HG03039 (cell line): Measurements from ENCODE around the gene FAM200C.

ENCODE experiments used
- ATAC-seq: cut with Tn5 transposase; IDR thresholded peaks from one replicate; pipeline ENCODE4 v1.9.1; 2021; ENCODE audit warnings: mild to moderate bottlenecking, moderate library complexity; ENCODE audit not compliant: unreplicated experiment

FAM200C gene

DNA sequence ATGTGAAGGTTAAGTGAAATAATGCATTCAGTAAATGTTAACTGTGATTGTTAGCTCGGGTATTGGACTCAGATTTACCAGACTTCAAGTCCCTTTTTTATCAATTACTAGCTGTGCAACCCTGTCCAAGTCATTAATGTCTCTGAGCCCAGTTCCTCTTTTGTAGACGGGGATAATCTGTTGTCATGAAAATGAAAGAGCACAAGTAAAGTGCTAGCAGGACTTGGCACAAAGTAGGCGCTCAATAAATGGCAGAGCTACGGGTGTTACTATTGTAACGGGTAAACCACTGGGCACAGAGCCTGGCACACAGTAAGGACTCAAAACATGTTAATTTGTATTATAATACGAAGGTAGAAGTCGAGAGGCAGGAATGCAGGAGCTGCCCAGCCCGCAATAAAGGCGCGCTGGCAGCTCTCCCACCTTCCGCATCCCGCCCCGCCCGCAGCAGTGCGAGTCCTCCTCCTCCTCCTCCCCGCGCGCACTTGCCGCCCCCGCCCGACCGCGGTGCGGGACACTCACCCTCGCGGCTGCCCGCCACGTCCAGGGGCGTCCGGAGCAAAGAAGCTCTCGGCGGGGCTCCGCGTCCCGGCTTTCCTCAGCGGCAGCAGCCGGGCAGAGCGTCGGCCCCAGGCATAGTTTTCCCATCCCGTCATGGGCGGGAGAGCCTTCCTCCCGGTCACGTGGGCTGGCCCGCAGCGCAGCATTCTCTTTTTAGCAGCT is 29.7 kb downstream of the FAM200C start, which contains the start of gene C1QTNF2:
C1QTNF2 (minus strand) TSS at position 637 of the 723 bp plus-strand sequence. CDS start 15,615 bp downstream, outside the sequence.
- ATAC-seq: no peak

DNA sequence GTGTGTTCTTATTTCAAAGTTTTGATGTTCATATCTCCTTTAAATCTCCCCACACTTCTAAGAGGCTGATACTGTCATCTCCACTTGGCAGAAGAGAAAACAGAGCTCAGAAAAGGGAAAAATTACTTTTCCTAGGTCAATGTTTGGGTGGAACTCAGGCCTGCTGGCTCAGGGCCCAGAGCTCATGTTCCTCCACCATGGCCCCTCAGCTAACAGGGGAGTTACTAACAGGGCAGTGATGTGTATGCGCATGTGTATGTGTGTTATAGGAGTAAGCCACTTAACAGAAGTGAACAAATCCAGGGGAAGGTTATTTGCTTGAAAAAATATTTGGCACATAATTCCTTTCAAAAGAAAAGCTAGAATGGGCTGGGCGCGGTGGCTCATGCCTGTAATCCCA is 32.0 kb downstream of the FAM200C start:
- no peak for ATAC-seq

DNA sequence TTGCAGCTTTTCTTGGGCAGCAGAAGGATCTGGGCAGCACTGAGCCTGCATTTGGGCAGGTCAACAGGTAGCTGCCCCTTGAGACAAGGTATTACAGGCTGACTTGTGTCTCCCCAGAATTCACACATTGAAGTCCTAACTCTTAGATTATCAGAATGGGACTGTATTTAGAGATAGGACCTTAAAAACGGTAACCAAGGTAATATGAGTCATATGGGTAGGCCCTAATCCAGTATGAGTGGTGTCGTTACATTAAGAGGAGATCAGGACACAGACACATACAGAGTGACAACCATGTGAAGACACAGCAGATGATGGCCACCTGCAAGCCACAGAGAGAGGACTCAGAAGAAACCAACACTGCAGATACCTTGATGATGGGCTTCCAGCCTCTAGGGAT is 32.6 kb downstream of the FAM200C start:
- no peak for ATAC-seq

DNA sequence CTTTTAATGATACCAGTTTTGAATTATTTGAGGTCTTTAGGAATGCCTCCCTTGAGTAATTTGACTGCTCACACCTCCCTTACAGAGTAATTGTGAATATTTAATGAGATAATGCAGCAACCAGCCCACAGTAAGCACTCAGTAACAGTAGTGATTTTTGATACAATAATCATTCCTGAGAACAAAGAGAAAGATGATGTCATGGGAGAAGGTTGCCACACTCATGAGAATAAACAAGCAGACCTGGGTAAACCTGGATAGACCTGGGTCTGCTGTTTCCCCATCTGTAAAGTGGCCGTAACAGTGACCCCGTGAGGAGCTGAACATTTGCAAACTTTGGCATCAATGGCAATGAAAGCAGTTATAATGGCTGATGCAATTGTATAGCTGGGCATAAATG is 33.6 kb downstream of the FAM200C start:
- ATAC-seq: no peak

DNA sequence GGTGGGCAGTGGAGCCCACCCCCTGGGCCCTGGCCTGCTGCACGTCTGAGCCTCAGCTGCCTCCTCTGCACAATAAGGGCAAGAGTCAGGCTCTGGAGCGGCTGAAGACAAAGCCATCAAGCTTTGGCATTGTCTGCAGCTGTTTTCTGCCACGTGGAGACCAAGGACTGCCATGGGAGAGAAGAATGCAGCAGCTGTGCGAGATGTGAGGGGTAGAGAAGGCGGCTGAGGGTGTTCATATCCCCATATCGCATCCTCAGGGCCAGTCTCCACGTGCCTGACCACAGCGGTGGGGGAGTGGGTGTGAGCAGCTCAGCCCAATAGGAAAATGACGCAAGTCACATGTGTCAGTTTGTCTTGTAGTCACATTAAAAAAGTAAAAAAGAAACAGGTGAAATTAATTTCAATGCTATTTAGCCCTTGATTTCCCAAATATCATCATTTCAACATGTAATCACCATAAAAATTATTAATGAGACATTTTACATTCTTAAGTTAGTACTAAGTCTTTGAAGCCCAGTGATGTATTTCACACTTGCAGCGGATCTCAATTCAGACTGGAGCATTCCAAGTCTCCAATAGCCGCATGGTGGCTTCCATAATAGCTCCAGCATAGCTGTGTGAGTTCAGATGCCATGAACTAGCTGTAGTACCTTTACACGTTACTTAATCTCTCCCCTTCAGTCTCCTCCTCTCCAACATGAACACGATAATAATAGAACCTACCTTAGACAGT is 36.0 kb downstream of the FAM200C start:
- no peak for ATAC-seq

DNA sequence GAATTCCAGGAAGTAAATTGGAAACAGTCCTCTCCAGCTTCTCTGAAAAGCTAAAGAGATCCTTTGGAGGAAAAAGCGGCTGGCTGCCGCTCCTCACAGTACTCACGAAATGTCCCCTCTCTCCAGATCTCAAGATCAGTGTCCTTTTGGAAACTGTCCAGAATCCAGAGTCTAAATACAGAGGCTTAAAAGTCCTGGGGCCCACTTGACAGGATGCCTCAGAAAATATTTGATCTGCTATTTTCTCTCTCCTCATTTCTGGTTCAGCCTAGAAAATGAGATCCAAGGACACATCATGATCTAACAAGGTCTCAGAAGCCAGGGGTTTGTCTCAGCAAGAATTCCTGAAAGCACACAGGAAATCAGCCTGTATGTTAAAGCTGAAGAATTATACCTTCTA is 36.6 kb downstream of the FAM200C start:
- no peak for ATAC-seq

DNA sequence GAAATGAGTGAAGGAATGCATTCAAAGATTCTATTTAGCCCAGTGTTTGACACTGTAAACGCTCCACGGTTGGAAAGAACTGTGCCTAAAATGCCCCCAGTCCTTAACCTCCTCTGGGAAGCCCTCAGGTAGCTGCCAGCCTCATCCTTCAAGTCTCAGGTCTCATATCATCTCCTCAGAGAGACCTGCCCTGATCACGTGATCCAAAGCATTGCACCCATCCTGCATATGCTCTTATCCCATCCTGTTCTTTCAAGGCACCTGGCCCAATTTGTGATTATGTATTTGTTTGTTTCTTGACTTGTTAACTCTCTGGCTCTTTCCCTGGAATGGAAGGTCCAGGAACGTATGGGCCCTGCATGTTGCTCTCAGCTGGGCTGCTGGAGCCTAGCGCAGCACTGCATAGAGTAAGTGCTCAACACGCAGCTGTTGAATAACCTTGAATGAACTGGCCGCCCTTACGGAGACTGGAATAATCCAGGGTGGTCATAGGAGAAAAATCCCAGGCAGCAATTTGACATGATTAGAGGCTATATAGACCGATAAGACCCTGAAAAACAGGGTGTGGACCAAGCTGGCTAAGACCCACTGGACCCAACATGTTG is 38.1 kb downstream of the FAM200C start:
- ATAC-seq: no peak

DNA sequence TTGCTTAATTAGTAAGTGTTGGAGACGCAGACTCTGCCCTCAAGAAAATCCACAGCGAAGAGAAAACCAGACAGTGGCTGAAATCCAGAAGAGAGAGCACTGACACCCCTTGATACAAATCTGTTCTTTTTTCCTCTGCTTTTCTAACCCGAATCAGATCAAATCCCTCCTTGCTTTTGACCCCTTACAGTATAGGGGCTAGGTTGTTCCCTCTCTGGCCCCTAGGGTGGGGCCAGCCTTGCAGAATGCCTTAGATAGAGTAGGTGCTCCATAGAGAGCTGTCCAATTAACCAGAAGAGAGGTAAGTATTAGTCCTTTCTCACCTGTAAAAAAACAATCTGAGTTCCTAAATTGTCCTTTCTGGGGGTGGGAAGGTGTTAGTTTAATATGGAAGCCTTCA is 39.5 kb downstream of the FAM200C start:
- ATAC-seq: no peak

DNA sequence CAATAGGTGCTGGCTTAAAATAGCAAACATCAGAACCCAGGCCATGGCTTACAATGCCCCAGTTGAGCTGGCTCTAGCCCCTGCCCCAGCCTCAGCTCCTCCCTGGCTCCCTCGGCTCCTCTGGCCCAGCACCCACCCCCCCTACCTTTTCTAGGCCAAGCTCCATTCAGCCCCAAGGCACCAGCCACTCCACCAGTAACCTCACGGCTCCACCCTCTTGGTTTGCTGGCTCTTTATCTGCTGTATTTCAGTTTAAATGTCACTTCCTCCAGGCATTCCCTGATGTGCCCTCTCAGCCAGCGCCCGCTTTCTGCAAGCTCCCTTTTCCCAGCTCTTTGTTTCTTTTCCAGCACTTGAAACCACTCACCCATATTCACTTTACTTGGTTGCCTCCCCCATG is 40.0 kb downstream of the FAM200C start:
- no peak for ATAC-seq

DNA sequence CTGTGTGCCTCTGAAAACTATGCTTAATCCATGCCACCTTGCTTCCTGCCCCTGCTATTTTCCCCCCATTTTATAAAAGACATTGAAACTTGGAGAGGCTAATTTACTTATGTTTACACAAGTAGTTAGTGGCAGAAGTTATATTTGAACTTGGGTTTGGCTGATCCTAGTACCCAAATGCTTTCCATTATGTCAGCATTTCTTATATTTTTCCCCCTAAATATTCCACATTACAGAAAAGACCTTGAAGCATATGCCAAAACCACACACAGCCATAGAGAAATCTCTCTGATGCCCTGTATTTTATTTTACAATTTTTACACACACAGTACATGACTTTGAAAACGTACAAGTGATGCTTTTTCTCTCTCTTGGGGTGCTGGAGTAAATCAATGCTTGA is 40.6 kb downstream of the FAM200C start:
- ATAC-seq: no peak

DNA sequence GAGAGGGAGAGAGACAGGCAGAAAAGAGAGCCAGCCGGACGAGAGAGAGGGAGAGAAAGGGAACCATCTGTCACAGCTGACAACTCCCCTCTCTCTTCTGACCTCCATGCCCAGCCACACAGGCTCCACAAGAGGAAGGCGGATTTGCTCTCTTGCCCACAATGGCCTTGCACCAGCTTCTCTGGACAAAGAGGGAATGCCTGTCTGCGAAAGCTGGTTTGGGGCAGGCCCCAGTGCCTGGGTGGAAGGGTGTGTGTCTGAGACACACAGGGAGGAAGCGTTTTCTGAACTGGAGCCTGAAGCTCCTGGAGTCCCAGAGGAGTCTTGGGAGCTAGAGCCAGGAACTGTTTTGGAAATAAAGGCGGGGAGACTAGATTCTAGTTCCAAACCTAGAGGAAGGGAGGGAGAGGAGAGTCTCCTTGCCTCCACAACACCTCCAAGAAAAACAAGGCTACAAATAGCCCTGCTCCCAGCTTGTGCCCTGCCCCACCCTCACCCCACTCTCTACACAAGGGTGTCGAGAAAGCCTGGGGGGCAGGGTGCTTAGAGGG is 41.9 kb downstream of the FAM200C start:
- ATAC-seq: no peak

DNA sequence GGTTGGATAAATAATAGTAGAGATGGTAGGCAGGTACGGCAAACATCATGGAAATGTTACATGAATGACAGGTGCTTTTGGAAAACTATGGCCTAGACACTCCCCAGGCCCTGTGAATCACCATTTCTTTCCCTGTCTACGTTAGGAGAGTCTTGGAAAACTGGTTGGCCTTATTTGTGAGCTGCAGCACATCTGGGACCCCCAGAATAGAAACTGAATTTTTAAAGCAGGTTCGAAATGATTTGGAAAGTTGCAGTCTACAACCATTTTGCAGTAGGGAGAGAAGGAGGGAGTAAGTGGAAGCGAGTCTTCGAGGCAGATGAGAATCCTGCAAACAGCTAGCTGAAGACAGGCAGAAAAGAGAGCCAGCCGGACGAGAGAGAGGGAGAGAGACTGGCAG is 42.5 kb downstream of the FAM200C start:
- no peak for ATAC-seq

DNA sequence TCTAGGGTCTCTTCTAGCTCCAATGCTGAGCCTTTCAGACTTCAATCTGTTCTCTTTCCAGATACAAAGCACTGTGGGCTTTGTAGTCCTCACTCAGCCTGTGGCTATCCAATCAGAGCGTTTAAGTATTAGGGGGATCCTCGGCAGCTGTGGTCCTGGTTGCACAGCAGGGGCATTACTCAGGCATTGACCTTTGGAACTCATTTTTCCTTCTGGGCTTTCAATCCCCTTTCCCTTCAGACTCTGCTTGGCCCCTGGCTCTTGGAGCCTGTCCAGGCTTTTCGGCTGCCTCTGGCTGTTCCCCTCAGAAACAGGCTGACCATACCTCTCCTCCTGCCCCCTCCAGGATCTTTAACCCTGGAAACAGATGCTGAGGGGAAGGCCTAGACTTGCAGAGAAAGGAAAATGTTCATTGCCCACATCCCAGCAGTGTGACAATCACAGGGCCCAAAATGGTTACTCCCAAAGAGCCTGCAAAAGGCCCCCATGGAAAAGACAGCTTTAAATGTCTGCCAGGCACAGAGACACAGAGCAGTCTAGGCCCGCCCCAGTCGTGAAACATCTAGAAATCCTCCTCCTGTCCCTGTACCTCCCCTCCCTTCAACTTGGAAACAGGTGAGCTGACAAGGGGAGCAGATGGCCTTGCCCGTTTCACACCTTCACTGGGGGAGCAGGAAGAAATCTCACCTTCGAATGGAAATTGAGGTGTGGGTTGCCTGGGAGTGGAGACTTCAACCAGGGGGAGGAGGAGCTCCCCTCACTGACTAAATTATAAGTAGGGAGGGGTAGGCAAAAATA is 43.1 kb downstream of the FAM200C start:
- ATAC-seq: no peak

DNA sequence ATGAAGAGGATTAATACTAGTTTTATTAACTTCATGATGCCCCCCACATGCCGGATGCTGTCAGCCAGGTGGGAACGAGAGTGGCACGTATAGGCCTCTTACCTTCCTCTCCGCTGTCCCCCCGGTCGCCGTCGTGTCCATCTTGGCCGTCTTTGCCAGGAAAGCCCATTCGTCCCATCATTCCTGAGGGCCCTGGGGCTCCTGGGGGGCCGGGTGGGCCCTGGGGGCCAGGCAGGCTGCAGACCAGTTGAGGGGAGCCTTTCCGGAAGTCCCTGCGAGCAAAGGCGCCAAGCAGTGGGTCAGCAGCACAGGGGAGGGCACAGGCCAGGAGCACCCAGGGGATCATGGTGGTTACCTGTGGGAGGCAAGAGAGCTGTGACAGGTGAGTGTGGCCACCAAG is 45.2 kb downstream of the FAM200C start:
- ATAC-seq: no peak

DNA sequence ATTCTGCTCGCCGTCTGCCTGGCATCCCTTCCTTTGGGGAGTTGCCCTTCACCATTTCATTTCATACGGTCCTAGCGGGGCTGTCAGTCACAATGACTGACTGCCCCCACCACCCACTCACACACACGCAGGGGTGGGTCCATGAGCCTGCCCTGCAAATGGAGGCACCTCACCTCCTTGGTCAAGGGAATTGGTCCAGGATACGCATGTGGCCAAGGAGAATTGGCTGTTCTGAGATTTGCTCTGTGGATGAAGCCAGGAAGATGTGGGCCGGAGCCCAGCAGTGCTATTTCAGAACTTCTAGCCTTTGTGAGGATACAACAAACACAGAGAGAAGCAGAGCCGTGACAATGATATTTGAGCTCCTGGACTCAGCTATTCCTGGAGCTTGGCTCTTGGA is 46.5 kb downstream of the FAM200C start:
- ATAC-seq: no peak

DNA sequence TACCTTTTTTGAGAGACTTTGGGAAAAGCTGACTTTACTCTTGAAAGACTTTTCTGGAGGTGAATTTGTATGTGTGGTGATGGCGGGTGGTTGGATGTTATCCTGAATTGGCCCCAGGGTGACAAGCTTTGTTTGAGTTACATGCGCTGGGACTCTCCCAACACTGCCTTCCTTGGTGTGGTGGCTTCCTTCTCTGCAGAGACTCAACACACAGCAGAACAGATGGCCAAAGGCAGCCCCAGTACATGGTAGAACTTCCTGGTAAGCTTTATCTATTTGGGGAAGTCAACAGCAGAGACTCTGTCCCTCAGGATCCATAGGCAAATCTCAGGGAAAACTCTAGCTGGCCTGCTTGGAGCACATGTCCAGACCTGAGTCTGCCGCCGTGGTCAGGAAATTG is 47.5 kb downstream of the FAM200C start:
- no peak for ATAC-seq

DNA sequence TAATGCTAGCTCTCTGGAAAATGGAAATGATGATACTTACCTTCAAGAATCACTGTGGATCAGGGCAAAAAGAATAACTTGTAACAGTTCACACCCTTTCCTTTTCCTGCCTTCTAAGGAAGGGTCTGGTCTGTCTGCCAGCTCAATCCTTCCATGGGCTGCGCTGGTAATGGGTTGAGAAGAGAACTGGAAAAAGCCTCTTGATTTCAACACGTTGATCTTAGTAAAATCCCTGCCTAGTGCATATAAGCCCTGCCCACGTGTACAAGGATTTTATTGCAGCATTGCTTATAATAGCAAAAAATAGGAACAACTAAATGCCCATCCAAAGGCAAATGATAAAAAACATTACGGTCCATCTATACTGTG is 49.9 kb downstream of the FAM200C start:
- ATAC-seq: no peak

DNA sequence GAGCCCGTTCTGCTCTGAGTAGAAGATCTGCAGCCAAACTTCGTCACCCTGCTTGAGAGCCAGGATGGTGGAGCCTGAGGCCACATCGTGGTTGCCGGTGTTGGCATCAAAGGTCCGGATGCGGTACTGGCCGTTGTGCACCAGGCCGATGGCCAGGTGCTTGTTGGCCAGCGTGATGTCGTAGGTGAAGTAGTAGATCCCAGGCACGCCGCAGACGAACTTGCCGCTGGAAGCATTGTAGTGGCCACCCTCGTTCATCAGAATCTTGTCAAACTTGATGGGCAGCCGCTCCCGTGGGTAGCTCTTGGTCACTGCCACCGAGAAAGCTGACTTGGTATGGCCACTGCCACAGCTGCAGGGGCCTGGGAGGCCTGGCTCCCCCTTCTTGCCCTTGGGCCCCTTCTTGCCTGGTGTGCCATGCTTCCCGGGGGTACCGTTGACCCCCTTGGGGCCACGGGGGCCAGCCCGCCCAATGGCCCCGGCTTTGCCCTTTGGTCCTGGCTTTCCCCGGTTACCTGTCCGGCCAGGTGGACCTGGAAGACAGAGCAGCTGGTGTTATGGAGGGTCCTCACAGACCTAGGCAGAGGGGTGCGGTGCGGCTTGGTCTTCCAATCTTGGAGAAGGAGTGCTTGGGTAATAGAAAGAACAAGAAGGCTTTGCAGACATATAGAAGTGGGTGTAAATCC is 50.5 kb downstream of the FAM200C start:
- ATAC-seq: no peak

DNA sequence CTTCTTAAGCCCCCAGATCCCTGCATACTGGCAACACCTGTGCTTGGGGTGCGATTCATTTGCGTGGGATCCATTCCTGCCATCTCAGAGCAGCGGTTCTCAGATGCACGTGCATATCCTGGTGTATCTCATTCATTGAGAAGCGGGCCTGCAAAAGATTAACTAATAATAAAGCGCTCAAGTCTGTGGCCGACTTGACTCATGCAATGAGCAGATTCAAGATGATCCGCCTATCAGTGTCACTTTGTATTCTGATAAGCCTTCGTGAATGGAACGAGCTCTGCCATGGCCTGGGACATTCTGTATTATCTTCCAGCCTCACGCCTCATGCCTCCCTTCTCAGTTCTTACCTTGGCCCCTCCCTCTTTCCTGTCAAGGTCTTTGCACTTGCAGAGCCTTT is 51.8 kb downstream of the FAM200C start:
- ATAC-seq: no peak

DNA sequence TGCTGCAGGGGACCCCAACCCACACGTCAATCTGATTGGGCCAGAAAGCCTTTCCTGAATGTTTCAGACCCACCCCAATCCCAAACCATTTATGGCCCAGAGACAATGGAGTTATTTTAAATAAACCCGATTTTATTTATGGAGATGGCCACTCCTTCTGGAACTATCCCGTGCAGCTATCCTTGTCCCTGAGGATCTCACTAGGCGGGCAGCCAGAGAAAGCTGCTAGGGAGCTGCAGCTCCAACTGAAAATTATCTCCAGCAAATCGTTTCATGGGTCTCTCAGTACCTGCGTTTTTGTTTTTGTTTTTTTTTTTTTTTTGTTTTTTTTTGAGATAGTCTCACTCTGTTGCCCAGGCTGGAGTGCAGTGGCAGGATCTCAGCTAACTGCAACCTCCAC is 52.4 kb downstream of the FAM200C start:
- no peak for ATAC-seq
